Muscle of leg (tissue), 11 donors: ENCODE results near the gene REEP5. TPM values are rescaled to one million over a fixed set of nuclear protein-coding genes. Genes with fewer than 3 reads are reported as not detected.

Experiments used
- DNase-seq: peaks from one replicate; pipeline ENCODE4 v3.0.0; 2013
- H3K27ac ChIP-seq: one replicate; pipeline ENCODE4 v1.5.1; 2013; ENCODE audit warnings: mild to moderate bottlenecking, low read length, control low read depth
- H3K27me3 ChIP-seq: one replicate; pipeline ENCODE4 v1.6.1; 2013; ENCODE audit warnings: low read length; ENCODE audit not compliant: control insufficient read depth, insufficient read depth
- H3K36me3 ChIP-seq: one replicate; pipeline ENCODE4 v1.6.1; 2013; ENCODE audit warnings: low read length; ENCODE audit not compliant: control insufficient read depth, insufficient read depth
- H3K4me1 ChIP-seq: one replicate; pipeline ENCODE4 v1.6.1; 2013; ENCODE audit warnings: low read length; ENCODE audit not compliant: control insufficient read depth, insufficient read depth
- H3K4me3 ChIP-seq: one replicate; pipeline ENCODE4 v1.5.1; 2013; ENCODE audit warnings: low read length, control low read depth
- H3K9me3 ChIP-seq: replicated peaks from 2 replicates; pipeline ENCODE4 v1.6.1; 2013; ENCODE audit warnings: low read depth, low read length; ENCODE audit not compliant: control insufficient read depth
- WGBS: methylation state at CpG from one replicate; pipeline ENCODE4 v1.1.5; 2013; ENCODE audit warnings: missing lambda C conversion rate; ENCODE audit not compliant: insufficient coverage; 5-methylcytosine and 5-hydroxymethylcytosine counted together
- polyA plus RNA-seq, 8 donors: library from polyadenylated mRNA; unstranded; fragments of 120-200 nt; gene quantifications; one replicate each; pipeline versions ENCODE4 v1.2.1 to v1.2.3, GENCODE V29; 2013; ENCODE audit warnings: inconsistent platforms in 1 of 8, low replicate concordance in 1 of 8; ENCODE audit not compliant: insufficient read length in 8 of 8, insufficient read depth in 1 of 8
- total RNA-seq: library from RNA; stranded (reverse); fragments of 120-200 nt; gene quantifications from one replicate; pipeline ENCODE4 v1.2.4, GENCODE V29; 2013

REEP5 gene
- total and polyA plus RNA-seq, 9 donors, result 37.8 to 77.9 (median 69.1) TPM

DNA sequence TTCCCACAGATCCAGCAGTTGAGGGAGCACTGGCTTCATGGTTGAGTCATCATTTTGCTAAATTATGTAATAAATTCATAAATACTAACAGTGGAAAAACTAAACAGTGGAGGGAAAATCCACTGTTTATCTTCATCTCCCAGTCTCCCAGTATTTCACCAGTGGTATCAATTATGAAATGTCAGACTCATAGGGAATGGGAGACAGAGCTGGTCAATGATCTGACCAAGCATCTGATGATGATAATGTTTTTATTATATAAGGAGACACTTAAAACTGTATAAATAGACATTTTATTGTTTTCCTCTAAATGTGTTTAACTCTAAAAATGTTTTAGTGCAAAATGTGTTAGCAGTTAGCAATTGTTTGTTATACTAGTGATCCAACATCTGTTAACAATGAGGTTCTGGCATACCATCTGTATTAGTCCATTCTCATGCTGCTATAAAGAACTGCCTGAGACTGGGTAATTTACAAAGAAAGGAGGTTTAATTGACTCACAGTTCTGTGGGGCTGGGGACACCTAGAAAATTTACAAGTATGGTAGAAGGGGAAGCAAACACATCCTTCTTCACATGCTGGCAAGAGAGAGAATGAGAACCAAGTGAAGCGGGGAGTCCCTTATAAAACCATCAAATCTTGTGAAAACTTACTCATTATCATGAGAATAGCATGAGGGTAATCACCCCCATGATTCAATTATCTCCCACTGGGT is 11.8 kb upstream of the REEP5 start:
- WGBS, result no CpG with 5 or more reads among the region's 1 CpG
- H3K36me3 ChIP-seq, result no peaks in the 10 kb centered on the region
- H3K4me3 ChIP-seq, result no peak overlapping the region
- DNase-seq, result peak; percentile 86
- H3K27me3 ChIP-seq, result no peaks in the 10 kb centered on the region
- H3K27ac ChIP-seq, result peak overlapping the region; percentile 62
- H3K9me3 ChIP-seq, result no peaks in the 10 kb centered on the region
- no peaks in the 10 kb centered on the region for H3K4me1 ChIP-seq

DNA sequence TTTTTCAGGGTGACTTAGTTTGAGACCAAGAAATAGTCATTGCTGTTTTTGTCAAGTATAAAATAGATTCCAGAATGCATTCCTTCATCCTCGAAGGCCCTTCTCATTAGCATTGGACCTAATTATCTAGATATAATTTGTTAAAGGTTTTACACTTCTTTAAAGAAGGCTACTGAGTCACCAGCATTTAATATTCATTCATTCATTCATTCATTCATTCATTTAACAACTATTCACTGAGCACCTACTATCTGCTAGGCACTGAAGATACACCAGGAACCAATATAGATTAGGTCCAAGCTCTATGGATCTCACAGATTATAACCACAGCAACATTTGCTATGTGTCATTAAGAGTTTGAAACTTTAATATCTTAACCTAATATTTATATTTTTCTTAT is 11.1 kb upstream of the REEP5 start:
- Histone ChIP-seq H3K27me3 (no peaks in the 10 kb centered on the region), H3K9me3 (no peaks in the 10 kb centered on the region), H3K4me1 (no peaks in the 10 kb centered on the region), H3K36me3 (no peaks in the 10 kb centered on the region), H3K27ac (no peak overlapping the region), H3K4me3 (no peak overlapping the region)
- no CpG with 5 or more reads among the region's 1 CpG for WGBS
- no peak for DNase-seq

DNA sequence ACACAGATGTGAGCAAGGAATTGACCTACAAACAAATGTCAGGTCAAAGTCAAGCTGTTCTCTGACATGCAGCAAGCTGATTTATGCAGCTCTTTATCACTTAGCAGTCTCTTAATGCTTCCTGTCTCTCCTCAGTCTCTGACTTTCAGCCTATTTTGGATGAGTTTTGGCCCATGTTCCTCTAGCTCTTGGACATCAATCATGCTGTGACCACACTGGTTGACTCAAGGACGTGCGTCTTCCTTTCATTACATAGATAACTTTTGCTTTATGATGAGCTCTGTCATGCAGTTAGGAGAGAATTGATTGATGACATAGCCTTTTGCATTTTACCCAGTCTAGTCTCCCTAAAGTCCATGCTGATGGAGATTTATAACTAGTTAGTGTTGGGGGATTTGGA is 9.4 kb upstream of the REEP5 start:
- no peak for DNase-seq
- H3K4me1 ChIP-seq, result no peaks in the 10 kb centered on the region
- H3K27me3 ChIP-seq, result no peaks in the 10 kb centered on the region
- H3K27ac ChIP-seq, result no peak overlapping the region
- H3K4me3 ChIP-seq, result no peak overlapping the region
- no CpG with 5 or more reads among the region's 2 CpGs for WGBS
- no peaks in the 10 kb centered on the region for H3K9me3 ChIP-seq
- H3K36me3 ChIP-seq, result no peaks in the 10 kb centered on the region

- Histone ChIP-seq H3K27me3 (no peaks in the 10 kb centered on the region), H3K9me3 (no peaks in the 10 kb centered on the region), H3K4me1 (no peaks in the 10 kb centered on the region), H3K36me3 (no peaks in the 10 kb centered on the region), H3K4me3 (no peak overlapping the region), H3K27ac (no peak overlapping the region)
- DNase-seq, result peak; percentile 39
- WGBS, result no CpG with 5 or more reads among the region's 1 CpG
Observed at GRCh38 chr5:112930082-112930344, 8.0 kb upstream of the REEP5 start.

DNA sequence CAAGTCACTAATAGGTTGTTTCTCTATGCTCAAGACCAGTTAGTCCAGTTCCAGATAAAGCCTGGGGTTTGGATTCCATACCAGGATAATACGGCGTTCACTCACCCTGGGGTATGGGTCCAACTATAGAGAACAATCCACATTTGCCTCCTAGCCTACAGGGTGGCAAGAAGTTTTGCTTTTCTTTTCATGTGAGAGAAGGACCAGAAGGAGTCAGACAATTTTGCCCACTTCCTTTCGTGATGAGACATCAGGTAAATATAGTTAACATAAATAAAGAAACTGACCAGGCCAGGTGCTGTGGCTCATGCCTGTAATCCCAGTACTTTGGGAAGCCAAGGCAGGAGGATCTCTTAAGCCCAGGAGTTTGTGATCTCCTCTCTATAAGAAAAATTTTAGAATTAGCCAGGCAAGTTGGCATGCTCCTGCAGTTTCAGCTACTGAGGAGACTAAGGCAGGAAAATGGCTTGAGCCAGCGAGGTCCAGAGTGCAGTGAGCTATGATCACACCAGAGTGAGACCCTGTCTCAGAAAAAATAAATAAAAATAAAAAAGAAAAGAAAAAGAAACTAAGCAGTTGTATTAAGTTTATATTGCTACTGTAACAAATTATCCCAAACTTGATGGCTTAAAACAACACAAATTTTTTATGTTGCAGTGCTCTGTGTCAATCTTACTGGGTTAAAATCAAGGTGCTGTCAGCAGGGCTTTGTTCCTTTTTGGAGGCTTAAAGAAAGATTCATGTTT is 7.5 kb upstream of the REEP5 start:
- no peaks in the 10 kb centered on the region for H3K27me3 ChIP-seq
- H3K36me3 ChIP-seq, result no peaks in the 10 kb centered on the region
- no CpG with 5 or more reads among the region's 4 CpGs for WGBS
- H3K9me3 ChIP-seq, result no peaks in the 10 kb centered on the region
- no peak for DNase-seq
- no peaks in the 10 kb centered on the region for H3K4me1 ChIP-seq
- no peak overlapping the region for H3K27ac ChIP-seq
- no peak overlapping the region for H3K4me3 ChIP-seq

DNA sequence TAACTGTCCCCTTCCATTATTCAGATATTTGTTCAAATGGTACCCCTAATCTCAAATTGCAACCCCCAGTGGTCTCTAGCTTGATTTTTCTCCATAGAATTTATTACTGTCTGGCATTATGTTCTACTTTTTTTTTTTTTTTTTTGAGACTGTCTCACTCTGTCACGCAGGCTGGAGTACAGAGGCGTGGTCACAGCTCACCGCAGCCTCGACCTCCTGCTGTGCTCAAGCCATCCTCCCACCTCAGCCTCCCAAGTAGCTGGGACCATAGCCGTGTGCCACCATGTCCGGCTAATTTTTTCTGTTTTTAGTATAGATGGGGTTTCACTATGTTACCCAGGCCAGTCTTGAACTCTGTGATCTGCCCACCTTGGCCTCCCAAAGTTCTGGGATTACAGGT is 2.0 kb upstream of the REEP5 start:
- Histone ChIP-seq H3K9me3 (no peaks in the 10 kb centered on the region), H3K27me3 (no peaks in the 10 kb centered on the region), H3K36me3 (peaks cover 3% of the 10 kb centered on the region), H3K4me1 (peaks cover 10% of the 10 kb centered on the region), H3K27ac (no peak overlapping the region), H3K4me3 (no peak overlapping the region)
- no peak for DNase-seq
- WGBS, result 40% methylated on average over 1 of the region's 6 CpGs

GRCh38 chr5:112923148-112923917 is 1.3 kb upstream of the REEP5 start:
- H3K27me3 ChIP-seq, result no peaks in the 10 kb centered on the region
- peak; percentile 29 for DNase-seq
- WGBS, result 21% methylated on average over 2 of the region's 6 CpGs
- H3K27ac ChIP-seq, result no peak overlapping the region
- H3K9me3 ChIP-seq, result no peaks in the 10 kb centered on the region
- peaks cover 7% of the 10 kb centered on the region for H3K36me3 ChIP-seq
- peaks cover 10% of the 10 kb centered on the region for H3K4me1 ChIP-seq
- no peak overlapping the region for H3K4me3 ChIP-seq

GRCh38 chr5:112921026-112921832 is 798 bp downstream of the REEP5 start:
- peak; percentile 82 for DNase-seq
- H3K27ac ChIP-seq, result peak overlapping the region; percentile 97
- peaks cover 19% of the 10 kb centered on the region for H3K36me3 ChIP-seq
- H3K4me3 ChIP-seq, result peak overlapping the region; percentile 84
- H3K4me1 ChIP-seq, result peaks cover 11% of the 10 kb centered on the region
- WGBS, result under 1% methylated on average over 60 of the region's 68 CpGs
- H3K27me3 ChIP-seq, result no peaks in the 10 kb centered on the region
- no peaks in the 10 kb centered on the region for H3K9me3 ChIP-seq

- Histone ChIP-seq H3K4me1 (peaks cover 11% of the 10 kb centered on the region), H3K4me3 (no peak overlapping the region), H3K27me3 (no peaks in the 10 kb centered on the region), H3K27ac (no peak overlapping the region), H3K9me3 (no peaks in the 10 kb centered on the region), H3K36me3 (peaks cover 23% of the 10 kb centered on the region)
- no CpG with 5 or more reads among the region's 6 CpGs for WGBS
- no peak for DNase-seq
Observed at GRCh38 chr5:112919972-112920371, 2.1 kb downstream of the REEP5 start.

GRCh38 chr5:112918679-112919078 is 3.3 kb downstream of the REEP5 start:
- H3K36me3 ChIP-seq, result peaks cover 30% of the 10 kb centered on the region
- H3K27ac ChIP-seq, result no peak overlapping the region

More at GRCh38 chr5:112918679-112919078, 3.3 kb downstream of the REEP5 start:
- peaks cover 11% of the 10 kb centered on the region for H3K4me1 ChIP-seq
- no peak overlapping the region for H3K4me3 ChIP-seq
- H3K27me3 ChIP-seq, result no peaks in the 10 kb centered on the region
- H3K9me3 ChIP-seq, result no peaks in the 10 kb centered on the region
- WGBS, result no CpG with 5 or more reads among the region's 1 CpG
- no peak for DNase-seq
